Neural crest cell (in vitro differentiated cells): ENCODE data around the gene GSK3B. TPM values are rescaled to one million over a fixed set of nuclear protein-coding genes. Genes with fewer than 3 reads are reported as not detected.
"Not testable (repeated sequence)": the region's sequence is repeated elsewhere in the genome, so short reads cannot be mapped to it uniquely, and the experiment has no call there.

Source experiments
- DNase-seq: peaks from one replicate; pipeline ENCODE4 v3.0.0; 2021; ENCODE audit warnings: low read depth, mixed read lengths, low spot score
- H3K27ac Mint-ChIP-seq: one replicate; pipeline ENCODE4 v1.8.0; 2021; ENCODE audit warnings: mild to moderate bottlenecking, mixed read lengths; ENCODE audit not compliant: unreplicated experiment
- H3K27me3 Mint-ChIP-seq: 2 replicates; pipeline ENCODE4 v1.8.0; 2021; ENCODE audit warnings: low read depth, mild to moderate bottlenecking, mixed read lengths
- H3K36me3 Mint-ChIP-seq: 2 replicates; pipeline ENCODE4 v1.8.0; 2021; ENCODE audit warnings: low read depth, mild to moderate bottlenecking, mixed read lengths
- H3K4me1 Mint-ChIP-seq: 2 replicates; pipeline ENCODE4 v1.8.0; 2021; ENCODE audit warnings: mixed read lengths
- H3K4me3 Mint-ChIP-seq: one replicate; pipeline ENCODE4 v1.8.0; 2021; ENCODE audit warnings: mild to moderate bottlenecking, mixed read lengths
- H3K9me3 Mint-ChIP-seq: 2 replicates; pipeline ENCODE4 v1.8.0; 2021; ENCODE audit warnings: mixed read lengths
- total RNA-seq: library from RNA; stranded (reverse); gene quantifications from 2 replicates; pipeline ENCODE4 v1.2.1, GENCODE V29; 2021
- TF ChIP-seq, protein P1 (sequence below): fragments of 200-600 bp; sonication (generic); conservative IDR thresholded peaks from 2 replicates; pipeline ENCODE4 v1.5.0; 2021; ENCODE audit warnings: antibody characterized with exemption, mild to moderate bottlenecking

Gene GSK3B
- total RNA-seq, 1 donor from 2014 or later: 81.5 TPM

DNA sequence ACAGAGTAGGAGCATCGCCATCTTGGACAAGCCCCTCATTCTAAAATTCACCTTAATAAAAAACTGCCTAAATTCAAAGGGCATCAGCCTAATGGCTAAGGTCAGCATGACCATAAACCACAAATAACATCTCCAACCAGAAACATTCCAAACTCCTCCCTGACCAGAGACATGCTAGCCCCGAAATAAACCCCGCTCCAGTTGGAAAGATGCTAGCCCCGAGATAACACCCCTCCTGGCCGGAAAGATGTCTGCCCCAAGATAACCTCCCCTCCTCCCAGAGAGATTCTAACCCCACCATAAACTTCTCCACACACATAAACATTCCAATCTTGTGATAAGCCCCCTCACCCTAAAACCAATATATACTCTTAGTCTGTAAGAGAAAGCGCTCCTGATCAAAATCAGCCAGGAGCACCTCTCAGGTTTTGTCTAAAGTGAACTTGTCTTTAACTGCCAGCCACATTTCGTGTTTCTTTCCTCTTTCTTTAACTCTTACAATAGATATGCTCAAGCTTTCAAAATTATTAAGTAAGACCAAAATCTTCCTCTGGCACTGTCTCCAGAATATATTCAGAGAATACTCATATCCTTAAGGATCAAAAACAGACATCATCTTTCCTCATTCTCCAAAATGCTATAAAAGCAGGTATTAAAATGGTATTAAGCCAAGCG lies 104.1 kb downstream of the GSK3B start:
- Mint-ChIP-seq H3K27me3 (no peaks in the 10 kb centered on the region), H3K4me1 (peaks cover 12% of the 10 kb centered on the region), H3K27ac (no peak overlapping the region), H3K36me3 (peaks cover 32% of the 10 kb centered on the region), H3K4me3 (no peak overlapping the region), H3K9me3 (peaks cover 16% of the 10 kb centered on the region)
- no peak for DNase-seq
- TF ChIP-seq, protein P1, sequence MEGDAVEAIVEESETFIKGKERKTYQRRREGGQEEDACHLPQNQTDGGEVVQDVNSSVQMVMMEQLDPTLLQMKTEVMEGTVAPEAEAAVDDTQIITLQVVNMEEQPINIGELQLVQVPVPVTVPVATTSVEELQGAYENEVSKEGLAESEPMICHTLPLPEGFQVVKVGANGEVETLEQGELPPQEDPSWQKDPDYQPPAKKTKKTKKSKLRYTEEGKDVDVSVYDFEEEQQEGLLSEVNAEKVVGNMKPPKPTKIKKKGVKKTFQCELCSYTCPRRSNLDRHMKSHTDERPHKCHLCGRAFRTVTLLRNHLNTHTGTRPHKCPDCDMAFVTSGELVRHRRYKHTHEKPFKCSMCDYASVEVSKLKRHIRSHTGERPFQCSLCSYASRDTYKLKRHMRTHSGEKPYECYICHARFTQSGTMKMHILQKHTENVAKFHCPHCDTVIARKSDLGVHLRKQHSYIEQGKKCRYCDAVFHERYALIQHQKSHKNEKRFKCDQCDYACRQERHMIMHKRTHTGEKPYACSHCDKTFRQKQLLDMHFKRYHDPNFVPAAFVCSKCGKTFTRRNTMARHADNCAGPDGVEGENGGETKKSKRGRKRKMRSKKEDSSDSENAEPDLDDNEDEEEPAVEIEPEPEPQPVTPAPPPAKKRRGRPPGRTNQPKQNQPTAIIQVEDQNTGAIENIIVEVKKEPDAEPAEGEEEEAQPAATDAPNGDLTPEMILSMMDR: no peak

DNA sequence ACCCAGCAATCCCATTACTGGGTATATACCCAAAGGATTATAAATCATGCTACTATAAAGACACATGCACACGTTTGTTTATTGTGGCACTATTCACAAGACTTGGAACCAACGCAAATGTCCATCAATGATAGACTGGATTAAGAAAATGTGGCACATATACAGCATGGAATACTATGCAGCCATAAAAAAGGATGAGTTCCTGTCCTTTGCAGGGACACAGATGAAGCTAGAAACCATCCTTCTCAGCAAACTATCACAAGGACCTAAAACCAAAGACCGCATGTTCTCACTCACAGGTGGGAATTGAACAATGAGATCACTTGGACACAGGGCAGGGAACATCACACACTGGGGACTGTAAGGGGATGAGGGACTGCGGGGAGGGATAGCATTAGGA lies 107.4 kb downstream of the GSK3B start:
- DNase-seq: not testable (repeated sequence)

DNA sequence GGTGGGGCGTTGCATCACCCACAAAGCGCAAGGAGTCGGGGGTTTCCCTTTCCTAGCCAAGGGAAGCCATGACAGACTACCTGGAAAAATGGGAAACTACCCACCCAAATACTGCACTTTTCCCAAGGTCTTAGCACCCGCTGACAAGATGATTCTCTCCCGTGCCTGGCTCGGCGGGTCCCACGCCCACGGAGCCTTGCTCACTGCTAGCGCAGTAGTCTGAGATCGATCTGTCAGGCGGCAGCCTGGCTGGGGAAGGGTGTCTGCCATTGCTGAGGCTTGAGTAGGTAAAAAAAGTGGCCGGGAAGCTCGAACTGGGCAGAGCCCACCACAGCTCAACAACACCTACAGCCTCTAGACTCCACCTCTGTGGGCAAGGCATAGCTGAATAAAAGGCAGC lies 112.9 kb downstream of the GSK3B start:
- H3K27ac Mint-ChIP-seq: no peak overlapping the region
- peaks cover 18% of the 10 kb centered on the region for H3K9me3 Mint-ChIP-seq
- no peaks in the 10 kb centered on the region for H3K27me3 Mint-ChIP-seq
- H3K4me3 Mint-ChIP-seq: no peak overlapping the region
- peaks cover 52% of the 10 kb centered on the region for H3K36me3 Mint-ChIP-seq
- peaks cover 5% of the 10 kb centered on the region for H3K4me1 Mint-ChIP-seq
- DNase-seq: no peak
- TF ChIP-seq, protein P1: no peak

More for the DNA sequence above, 107.4 kb downstream of the GSK3B start:
- not testable (repeated sequence) for H3K4me3 Mint-ChIP-seq, H3K4me1 Mint-ChIP-seq, H3K27me3 Mint-ChIP-seq, H3K27ac Mint-ChIP-seq
- Mint-ChIP-seq H3K9me3 (peaks cover 26% of the 10 kb centered on the region), H3K36me3 (peaks cover 59% of the 10 kb centered on the region)

DNA sequence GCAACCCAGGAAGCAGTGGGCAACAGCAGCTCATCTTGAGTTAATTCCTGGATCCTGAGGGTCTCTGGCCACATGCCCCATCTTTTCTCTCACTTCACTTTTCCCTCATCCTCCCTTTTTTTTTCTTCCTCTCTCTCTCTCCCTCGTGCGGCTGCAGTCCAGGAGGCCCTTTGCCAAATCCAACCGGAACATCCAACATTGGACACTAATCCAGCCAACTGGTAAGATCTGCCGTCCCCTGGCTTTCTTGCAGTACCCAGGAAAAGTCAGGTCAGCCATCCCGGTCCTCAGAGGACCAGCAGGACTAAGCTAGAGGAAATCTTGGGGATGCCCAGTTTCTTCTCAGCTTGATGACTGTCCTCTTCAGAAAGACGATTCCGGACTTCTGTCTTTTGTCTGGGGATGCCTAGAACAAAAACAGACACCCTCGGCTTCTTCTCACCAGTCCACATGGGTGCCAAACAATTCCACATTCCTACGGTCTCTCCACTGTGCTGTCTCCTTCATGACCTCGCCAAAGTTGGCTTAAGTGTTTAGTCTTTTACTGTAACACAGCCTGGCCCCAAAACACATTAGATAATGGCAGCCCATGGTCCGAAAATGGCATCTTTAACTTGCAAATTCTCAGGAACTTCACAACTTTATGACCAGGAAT lies 115.6 kb downstream of the GSK3B start:
- Mint-ChIP-seq H3K27ac (peak overlapping the region; percentile 53), H3K27me3 (no peaks in the 10 kb centered on the region), H3K9me3 (peaks cover 15% of the 10 kb centered on the region), H3K36me3 (peaks cover 33% of the 10 kb centered on the region), H3K4me3 (no peak overlapping the region), H3K4me1 (peaks cover 8% of the 10 kb centered on the region)
- no peak for DNase-seq
- TF ChIP-seq, protein P1: no peak

DNA sequence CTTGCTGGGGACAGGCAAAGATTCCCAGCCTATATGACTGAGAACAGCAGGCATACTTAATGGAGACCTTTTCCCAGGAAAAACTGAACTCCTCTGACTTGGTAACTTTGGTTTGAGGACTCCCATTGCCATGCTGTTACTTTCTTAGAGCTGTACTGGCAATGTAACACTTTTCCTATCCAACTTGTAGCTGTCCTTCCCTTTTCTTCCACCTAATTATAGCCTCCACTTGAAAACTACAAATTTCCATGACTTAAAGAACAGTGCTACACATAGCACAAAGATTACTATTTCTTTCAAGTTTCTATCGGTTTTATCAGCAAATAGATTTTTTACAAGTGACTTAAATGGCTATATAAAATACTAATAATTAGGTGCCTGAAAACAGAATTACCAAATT lies 116.9 kb downstream of the GSK3B start:
- Mint-ChIP-seq H3K27me3 (no peaks in the 10 kb centered on the region), H3K27ac (no peak overlapping the region), H3K4me1 (peaks cover 8% of the 10 kb centered on the region), H3K4me3 (no peak overlapping the region), H3K9me3 (peaks cover 12% of the 10 kb centered on the region), H3K36me3 (peaks cover 26% of the 10 kb centered on the region)
- TF ChIP-seq, protein P1: no peak
- no peak for DNase-seq

DNA sequence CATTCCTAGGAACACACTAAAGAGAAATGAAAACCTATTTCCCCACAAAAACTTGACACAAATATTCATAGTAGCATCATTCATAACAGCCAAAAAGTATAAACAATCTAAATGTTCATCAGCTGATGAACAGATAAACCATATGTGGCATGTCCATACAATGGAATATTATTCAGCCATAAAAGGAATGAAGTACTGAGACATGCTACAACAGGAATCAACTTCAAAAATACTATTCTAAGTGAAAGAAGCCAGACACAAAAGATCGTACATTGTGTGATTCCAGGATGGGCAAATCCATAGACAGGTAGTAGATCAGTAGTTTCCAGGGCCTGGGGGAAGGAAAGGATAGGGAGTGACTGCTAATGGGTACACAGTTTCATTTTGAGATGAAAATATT lies 118.0 kb downstream of the GSK3B start:
- Mint-ChIP-seq H3K4me1 (peaks cover 8% of the 10 kb centered on the region), H3K27ac (no peak overlapping the region), H3K9me3 (peaks cover 15% of the 10 kb centered on the region), H3K36me3 (peaks cover 24% of the 10 kb centered on the region), H3K27me3 (no peaks in the 10 kb centered on the region), H3K4me3 (no peak overlapping the region)
- no peak for DNase-seq
- TF ChIP-seq, protein P1: no peak
